Endothelial cell of umbilical vein (primary cell): ENCODE measurements around the gene CHST15. TPM values are rescaled to one million over a fixed set of nuclear protein-coding genes. Genes with fewer than 3 reads are reported as not detected.

Experiments used
- BruUV-seq: library from RNA; stranded (reverse); fragments of 400-500 nt; replicated peaks from 2 replicates; lab custom pipeline; 2021; lab: Mats Ljungman, UMichigan
- CTCF ChIA-PET: fragments of 300-600, 350-600 bp; sonication (Branson Sonifier 250); formaldehyde crosslinking; loops from one replicate; lab custom pipeline; 2021; ENCODE audit warnings: antibody characterized with exemption, inconsistent platforms; lab: Charles Lee
- POLR2A ChIA-PET: fragments of 300-600, 350-600 bp; sonication (Branson Sonifier 250); formaldehyde crosslinking; loops from one replicate; lab custom pipeline; 2021; ENCODE audit warnings: antibody characterized with exemption, inconsistent platforms; lab: Charles Lee
- DNase-seq: peaks from one replicate; pipeline ENCODE4 v3.0.0-alpha.2; 2011; ENCODE audit warnings: low read depth, low spot score
- FAIRE-seq: peaks from 2 replicates; lab custom pipeline; 2011; peaks lifted over from hg19 to GRCh38; lab: Jason Lieb, UNC
- H2AFZ ChIP-seq: 2 replicates; pipeline ENCODE4 v1.6.0; 2012; ENCODE audit warnings: low read depth, low read length, control low read depth, inconsistent platforms
- H3K27ac ChIP-seq: 2 replicates; pipeline ENCODE4 v1.5.1; 2011; ENCODE audit warnings: low read depth, mild to moderate bottlenecking, control low read depth, low read length, moderate library complexity; ENCODE audit not compliant: insufficient read depth
- H3K27me3 ChIP-seq, 2 experiments: 2 replicates each; pipeline versions ENCODE4 v1.6.0 to v1.6.1; 2011; ENCODE audit warnings: low read length in 2 of 2, mixed read lengths in 1 of 2; ENCODE audit not compliant: control insufficient read depth in 2 of 2, insufficient read depth in 2 of 2
- H3K36me3 ChIP-seq, 2 experiments: 2 replicates in 1 of 2; 3 replicates in 1 of 2; pipeline ENCODE4 v1.5.1; 2011; ENCODE audit warnings: low read length in 2 of 2, mild to moderate bottlenecking in 1 of 2, moderate library complexity in 1 of 2; ENCODE audit not compliant: control insufficient read depth in 2 of 2, insufficient read depth in 2 of 2; ENCODE audit errors: extremely low read depth in 1 of 2
- H3K4me1 ChIP-seq: 3 replicates; pipeline ENCODE4 v1.5.1; 2011; ENCODE audit warnings: mild to moderate bottlenecking, low read length; ENCODE audit not compliant: control insufficient read depth, insufficient read depth; ENCODE audit errors: extremely low read depth
- H3K4me2 ChIP-seq: 2 replicates; pipeline ENCODE4 v1.6.1; 2011; ENCODE audit warnings: low read length, control low read depth, mixed read lengths; ENCODE audit not compliant: insufficient read depth
- H3K4me3 ChIP-seq, 3 experiments: fragments of 200-600 bp in 1 of 3; sonication (generic), shearing (Covaris generic) in 1 of 3; replicated peaks in 1 of 3; 2 replicates each; pipeline ENCODE4 v1.5.1; 2011 to 2016; ENCODE audit warnings: control low read depth in 3 of 3, low read length in 3 of 3, mild to moderate bottlenecking in 2 of 3, inconsistent platforms in 1 of 3, low read depth in 1 of 3, moderate library complexity in 1 of 3; ENCODE audit not compliant: insufficient read depth in 1 of 3
- H3K79me2 ChIP-seq: 2 replicates; pipeline ENCODE4 v1.6.0; 2012; ENCODE audit warnings: low read length, inconsistent platforms; ENCODE audit not compliant: control insufficient read depth, insufficient read depth
- H3K9ac ChIP-seq: replicated peaks from 2 replicates; pipeline ENCODE3; 2011; ENCODE audit warnings: low read length, control low read depth; ENCODE audit not compliant: insufficient read depth; ENCODE audit errors: extremely low read depth
- H3K9me1 ChIP-seq: replicated peaks from 3 replicates; pipeline ENCODE4 v1.6.0; 2011; ENCODE audit warnings: mild to moderate bottlenecking, low read length; ENCODE audit not compliant: control insufficient read depth, insufficient read depth; ENCODE audit errors: extremely low read depth
- H3K9me3 ChIP-seq: replicated peaks from 2 replicates; pipeline ENCODE4 v1.5.1; 2012; ENCODE audit warnings: low read length, inconsistent platforms; ENCODE audit not compliant: control insufficient read depth, insufficient read depth
- H4K20me1 ChIP-seq: replicated peaks from 2 replicates; pipeline ENCODE3; 2011; ENCODE audit warnings: mild to moderate bottlenecking, low read length; ENCODE audit not compliant: control insufficient read depth, insufficient read depth; ENCODE audit errors: extremely low read depth
- CTCF ChIP-seq, 2 donors: IDR thresholded peaks; 1 replicate in 1 of 2; 2 replicates in 1 of 2; pipeline ENCODE4 v1.5.1; 2011; ENCODE audit warnings: low read length in 2 of 2, mild to moderate bottlenecking in 2 of 2, moderate library complexity in 2 of 2, control low read depth in 1 of 2, inconsistent platforms in 1 of 2, low read depth in 1 of 2; ENCODE audit not compliant: insufficient read depth in 1 of 2; ENCODE audit errors: extremely low read depth in 1 of 2
- EZH2 ChIP-seq: IDR thresholded peaks from 2 replicates; pipeline ENCODE4 v1.6.1; 2012; ENCODE audit warnings: borderline replicate concordance, low read depth, mild to moderate bottlenecking, moderate library complexity, low read length, inconsistent platforms; ENCODE audit not compliant: severe bottlenecking
- FOS ChIP-seq: IDR thresholded peaks from 2 replicates; pipeline ENCODE4 v1.6.1; 2011; ENCODE audit warnings: mild to moderate bottlenecking, low read length, moderate library complexity, borderline replicate concordance; ENCODE audit not compliant: insufficient read depth
- GATA2 ChIP-seq: IDR thresholded peaks from 2 replicates; pipeline ENCODE4 v1.7.0; 2011; ENCODE audit warnings: low read depth, mild to moderate bottlenecking, moderate library complexity, mixed read lengths, low read length; ENCODE audit not compliant: insufficient read length, insufficient read depth
- JUN ChIP-seq: IDR thresholded peaks from 2 replicates; pipeline ENCODE4 v1.6.1; 2011; ENCODE audit warnings: borderline replicate concordance, low read depth; ENCODE audit not compliant: insufficient read length, insufficient read depth
- MAX ChIP-seq: IDR thresholded peaks from 2 replicates; pipeline ENCODE4 v1.6.1; 2011; ENCODE audit not compliant: insufficient read depth, insufficient read length
- MYC ChIP-seq: IDR thresholded peaks from one replicate; pipeline ENCODE4 v1.6.1; 2011; ENCODE audit warnings: mild to moderate bottlenecking, low read depth, low read length
- POLR2A ChIP-seq: IDR thresholded peaks from 2 replicates; pipeline ENCODE4 v1.6.1; 2012; ENCODE audit warnings: low read depth, mild to moderate bottlenecking, control low read depth, low read length
- POLR2AphosphoS5 ChIP-seq: IDR thresholded peaks from 2 replicates; pipeline ENCODE4 v1.6.1; 2012; ENCODE audit warnings: low read depth, mild to moderate bottlenecking, control low read depth, low read length, moderate library complexity; ENCODE audit not compliant: insufficient read depth
- dilution Hi-C: fragments of 300-500 bp; cut with MboI; formaldehyde crosslinking; loops from one replicate; pipeline ENCODE4 v1.15.0; 2019; ENCODE audit warnings: low sequenced_read_pairs; ENCODE audit not compliant: extremely low pct_ligation_motif_present
- intact Hi-C: fragments of 100-400 bp; cut with micrococcal nuclease; formaldehyde crosslinking; loops from one replicate; pipeline ENCODE4 v1.10.0; 2022
- polyA plus RNA-seq, 4 experiments: library from polyadenylated mRNA; depleted of rRNA in 3 of 4; stranded (reverse) in 3 of 4; unstranded in 1 of 4; fragments of >200 nt; gene quantifications; 2 replicates each; pipeline versions ENCODE4 v1.2.1 to v1.2.3, GENCODE V29; 2011 to 2012; ENCODE audit warnings: missing spikeins in 1 of 4
- total RNA-seq: library from RNA; stranded (reverse); gene quantifications from 2 replicates; pipeline ENCODE4 v1.2.3, GENCODE V29; 2021

Gene CHST15
- total and polyA plus RNA-seq, 2 donors (not counting 3 experiments of a cell fraction or from before 2014, with no cell fraction given), result 23.1 to 29.2 TPM

GRCh38 chr10:124050021-124051015, 43.1 kb downstream of the CHST15 start:
- H3K4me3 ChIP-seq, result no peak overlapping the region
- no peak overlapping the region for H3K4me2 ChIP-seq
- no peaks in the 10 kb centered on the region for H3K9me1 ChIP-seq
- no peaks in the 10 kb centered on the region for H3K79me2 ChIP-seq
- ChIA-PET CTCF (no interaction called here), POLR2A (no interaction called here)
- dilution Hi-C loops, result no loop called here
- no peak overlapping the region for H3K27ac ChIP-seq
- H3K36me3 ChIP-seq, result no peaks in the 10 kb centered on the region
- no TSS peak for BruUV-seq
- TF ChIP-seq POLR2A (no peak), JUN (no peak), MYC (no peak), CTCF (IDR thresholded peaks at IDR 0.05; ENCODE audit: extremely low read depth in 1 of 2, insufficient read depth in 1 of 2, low read depth in 1 of 2, low read length in 2 of 2) (no peak), POLR2AphosphoS5 (no peak), EZH2 (no peak), GATA2 (no peak), FOS (no peak), MAX (no peak)
- H4K20me1 ChIP-seq, result no peaks in the 10 kb centered on the region
- no peak overlapping the region for H3K9ac ChIP-seq
- H3K27me3 ChIP-seq, result peaks cover 0 to 2% of the 10 kb centered on the region in 2 experiments
- no peak overlapping the region for H2AFZ ChIP-seq
- FAIRE-seq (no peak), DNase-seq (no peak)
- H3K9me3 ChIP-seq, result no peaks in the 10 kb centered on the region
- intact Hi-C loops, result no loop called here
- peaks cover 11% of the 10 kb centered on the region for H3K4me1 ChIP-seq
